Occipital lobe (tissue), 2 donors: ENCODE measurements around the gene TMEM94. TPM values are rescaled to one million over a fixed set of nuclear protein-coding genes. Genes with fewer than 3 reads are reported as not detected.
A peak's percentile ranks its signal among the peaks of the same experiment; 100 is the strongest.
"Not testable (repeated sequence)": the region's sequence is repeated elsewhere in the genome, so short reads cannot be mapped to it uniquely, and the experiment has no call there.

Experiments used
- DNase-seq: peaks from one replicate; lab custom pipeline; 2025; lab: John Stamatoyannopoulos, UW
- total RNA-seq: library from RNA; depleted of rRNA; stranded (reverse); fragments of >200 nt; gene quantifications from one replicate; pipeline ENCODE4 v1.2.3, GENCODE V29; 2014

TMEM94 gene
- total RNA-seq, 1 donor from 2014 or later = 25.4 TPM

DNA sequence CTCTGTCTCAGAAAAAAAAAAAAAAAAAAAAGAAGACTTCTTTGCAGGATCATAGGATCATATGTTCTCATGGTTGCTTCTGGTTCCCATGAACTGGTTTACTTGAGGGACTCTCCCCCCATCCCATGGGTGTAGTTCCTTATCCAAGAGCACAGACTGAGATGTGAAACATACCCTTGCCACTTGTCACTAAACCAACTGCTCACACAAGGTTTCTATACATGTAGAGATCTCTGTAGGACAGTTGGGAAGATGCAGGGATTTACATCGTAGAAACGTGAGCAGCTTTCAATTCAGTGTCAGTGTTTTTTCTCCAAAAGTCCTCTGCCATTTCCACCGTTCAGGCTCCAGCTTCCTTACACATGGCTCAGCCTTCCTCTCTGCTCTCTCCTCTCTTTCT is 11.1 kb upstream of the TMEM94 start:
- no peak for DNase-seq

DNA sequence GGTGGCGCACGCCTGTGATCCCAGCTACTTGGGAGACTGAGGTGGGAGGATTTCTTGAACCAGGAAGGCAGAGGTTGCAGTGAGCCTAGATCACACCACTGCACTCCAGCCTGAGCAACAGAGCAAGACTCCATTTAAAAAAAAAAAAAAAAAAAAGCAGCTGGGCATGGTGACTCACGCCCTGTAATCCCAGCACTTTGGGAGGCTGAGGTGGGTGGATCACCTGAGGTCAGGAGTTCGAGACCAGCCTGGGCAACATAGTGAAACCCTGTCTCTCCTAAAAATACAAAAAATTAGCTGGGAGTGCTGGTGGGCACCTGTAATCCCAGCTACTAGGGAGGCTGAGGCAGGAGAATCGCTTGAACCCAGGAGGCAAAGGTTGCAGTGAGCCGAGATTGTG is 10.5 kb upstream of the TMEM94 start:
- not testable (repeated sequence) for DNase-seq

DNA sequence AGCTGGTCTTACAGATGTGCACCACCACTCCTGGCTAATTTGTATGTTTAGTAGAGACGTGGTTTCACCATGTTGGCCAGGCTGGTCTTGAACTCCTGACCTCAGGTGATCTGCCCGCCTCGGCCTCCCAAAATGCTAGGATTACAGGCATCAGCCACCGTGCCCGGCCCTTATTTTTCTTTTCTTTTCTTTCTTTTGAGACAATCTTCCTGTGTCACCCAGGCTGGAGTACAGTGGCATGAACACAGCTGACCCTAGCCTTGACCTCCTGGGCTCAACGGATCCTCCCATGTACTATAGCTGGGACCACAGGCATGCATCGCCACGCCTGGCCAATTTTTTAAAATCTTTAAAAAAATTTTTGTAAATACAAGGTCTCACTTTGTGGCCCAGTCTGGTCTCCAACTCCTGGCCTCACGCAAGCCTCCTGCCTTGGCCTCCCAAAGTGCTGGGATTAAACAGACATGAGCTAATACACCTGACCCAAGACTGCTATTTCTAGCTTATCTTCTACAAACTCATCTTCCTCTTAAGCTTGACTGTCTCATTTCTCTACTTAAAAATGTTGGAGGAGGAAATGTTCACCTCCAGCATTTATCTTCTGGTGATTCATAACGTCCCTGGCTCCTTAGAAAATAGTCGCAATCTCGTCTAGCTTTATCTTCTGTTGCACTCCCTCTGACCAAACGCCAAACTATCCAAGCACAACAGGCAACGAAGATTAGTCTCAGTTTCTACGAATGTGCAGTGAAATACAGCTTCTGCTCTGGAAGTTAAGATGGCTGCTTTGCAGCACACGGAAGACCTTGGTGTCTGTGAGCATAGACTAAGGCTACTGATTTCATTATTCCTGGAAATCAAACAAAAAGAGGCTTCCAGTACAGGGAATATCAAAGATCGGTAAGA is 8.2 kb upstream of the TMEM94 start:
- no peak for DNase-seq

DNA sequence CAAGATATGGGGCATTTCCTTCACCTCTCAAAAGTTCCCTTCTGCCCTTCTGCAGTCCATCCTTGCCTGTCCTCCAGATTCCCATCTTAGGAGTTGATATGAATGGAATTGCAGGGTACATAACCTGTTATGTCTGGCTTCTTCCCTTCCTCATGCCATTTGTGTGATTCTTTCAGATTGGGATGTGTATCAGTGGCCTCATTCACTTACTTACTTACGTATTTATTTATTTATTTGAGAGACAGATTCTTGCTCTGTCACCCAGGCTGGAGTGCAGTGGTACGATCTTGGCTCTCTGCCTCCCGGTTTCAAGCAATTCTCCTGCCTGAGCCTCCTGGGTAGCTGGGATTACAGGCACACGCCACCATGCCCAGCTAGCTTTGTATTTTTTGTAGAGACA is 6.2 kb upstream of the TMEM94 start:
- no peak for DNase-seq

DNA sequence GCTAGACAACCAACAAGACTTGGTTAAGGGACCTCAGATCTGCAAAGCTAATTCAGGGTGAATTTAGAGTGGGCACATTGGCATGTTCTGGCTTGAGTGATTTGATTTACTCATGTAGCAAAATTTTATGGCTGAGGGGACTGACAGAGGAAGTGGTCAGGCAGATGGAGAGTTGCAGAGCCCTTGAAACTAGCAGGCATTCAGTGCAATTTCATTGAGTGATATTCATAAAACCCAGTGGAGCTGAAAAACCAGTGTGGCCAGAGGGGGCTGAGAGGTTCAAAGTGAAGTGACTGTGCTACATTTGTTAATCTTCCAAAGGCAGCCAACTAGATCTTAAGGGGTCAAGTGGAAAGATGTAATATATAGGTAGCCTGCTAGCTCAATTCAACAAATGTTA is 2.2 kb upstream of the TMEM94 start:
- DNase-seq = no peak

DNA sequence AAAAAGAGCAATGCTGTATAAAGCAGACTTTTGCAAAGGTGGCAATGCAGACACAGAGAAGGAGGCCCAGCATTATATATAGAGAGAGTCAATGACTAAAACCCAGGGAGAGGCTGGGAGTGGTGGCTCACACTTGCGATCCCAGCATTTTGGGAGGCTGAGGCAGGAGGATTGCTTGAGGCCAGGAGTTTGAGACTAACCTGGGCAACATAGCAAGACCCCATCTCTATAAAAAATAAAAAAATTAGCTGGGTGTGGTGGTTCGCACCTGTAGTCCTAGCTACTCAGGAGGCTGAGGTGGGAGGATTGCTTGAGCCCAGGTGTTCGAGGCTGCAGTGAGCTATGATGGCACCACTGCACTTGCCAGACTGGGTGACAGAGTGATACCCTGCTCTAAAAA is 1.8 kb upstream of the TMEM94 start:
- DNase-seq = not testable (repeated sequence)

DNA sequence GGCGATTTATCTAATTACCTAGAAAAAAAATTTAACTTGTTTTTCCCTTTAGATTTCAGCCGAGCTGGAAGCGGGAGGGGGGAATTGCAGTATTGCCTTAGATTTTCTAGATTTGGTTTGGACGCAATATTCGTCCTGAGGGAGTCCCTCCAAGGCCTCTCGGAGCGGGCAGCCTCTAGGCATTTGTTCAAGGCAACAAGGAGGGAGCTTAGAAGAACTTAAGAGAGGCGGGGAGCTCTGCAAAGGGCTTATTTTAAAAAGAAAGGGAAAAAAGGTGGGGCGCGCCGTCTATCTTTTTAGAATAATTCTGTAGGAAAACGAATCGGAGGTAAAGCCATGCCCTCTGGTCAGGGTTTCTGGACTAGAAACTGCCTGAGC is 407 bp upstream of the TMEM94 start:
- DNase-seq = no peak

DNA sequence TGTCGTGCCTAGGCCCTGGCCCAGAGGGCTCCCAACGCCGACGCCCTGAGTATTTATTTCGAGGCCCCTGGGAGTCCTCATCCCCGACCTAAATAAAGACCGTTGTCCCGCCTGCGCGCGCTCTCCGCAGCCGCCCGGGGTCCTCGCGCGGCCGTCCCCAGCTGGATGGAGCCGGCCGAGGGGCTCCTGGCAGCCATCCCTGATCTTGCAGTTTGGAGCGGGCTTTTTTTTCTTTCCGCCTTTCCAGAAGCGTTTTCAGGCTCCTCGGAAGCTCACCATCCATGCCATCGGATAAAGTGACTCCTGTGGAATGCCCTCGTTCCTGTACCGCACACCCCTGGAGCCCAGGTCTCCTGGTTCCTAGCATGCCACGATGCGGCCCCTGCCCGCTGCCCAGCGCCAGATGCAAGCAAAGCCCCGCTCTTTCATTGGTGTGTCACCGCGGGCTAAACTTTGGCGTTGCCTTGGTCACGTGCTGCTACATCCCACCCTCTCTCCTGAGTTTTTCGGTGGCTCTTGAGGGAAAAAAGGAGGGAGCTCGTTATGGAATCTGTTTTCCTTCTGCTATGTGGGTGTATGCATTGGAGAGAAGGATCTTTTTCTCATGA is 716 bp downstream of the TMEM94 start:
- DNase-seq = peak; percentile 43

DNA sequence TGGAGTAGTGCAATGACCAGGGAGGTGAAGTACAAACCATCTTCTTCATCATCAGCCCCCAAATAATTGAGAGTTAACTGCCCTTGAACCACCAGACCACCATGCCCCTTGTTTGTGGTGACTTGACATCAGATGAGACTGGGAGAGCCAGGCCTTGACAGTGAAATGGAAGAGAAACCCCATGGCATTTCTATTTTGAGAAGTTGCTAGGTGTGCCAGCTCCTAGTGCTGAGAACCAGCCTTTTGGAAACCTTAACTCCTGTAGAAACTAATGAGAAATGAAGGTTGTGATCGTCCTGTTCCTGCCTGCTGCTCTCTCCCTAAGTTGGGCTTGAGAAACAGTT is 2.8 kb downstream of the TMEM94 start:
- no peak for DNase-seq

DNA sequence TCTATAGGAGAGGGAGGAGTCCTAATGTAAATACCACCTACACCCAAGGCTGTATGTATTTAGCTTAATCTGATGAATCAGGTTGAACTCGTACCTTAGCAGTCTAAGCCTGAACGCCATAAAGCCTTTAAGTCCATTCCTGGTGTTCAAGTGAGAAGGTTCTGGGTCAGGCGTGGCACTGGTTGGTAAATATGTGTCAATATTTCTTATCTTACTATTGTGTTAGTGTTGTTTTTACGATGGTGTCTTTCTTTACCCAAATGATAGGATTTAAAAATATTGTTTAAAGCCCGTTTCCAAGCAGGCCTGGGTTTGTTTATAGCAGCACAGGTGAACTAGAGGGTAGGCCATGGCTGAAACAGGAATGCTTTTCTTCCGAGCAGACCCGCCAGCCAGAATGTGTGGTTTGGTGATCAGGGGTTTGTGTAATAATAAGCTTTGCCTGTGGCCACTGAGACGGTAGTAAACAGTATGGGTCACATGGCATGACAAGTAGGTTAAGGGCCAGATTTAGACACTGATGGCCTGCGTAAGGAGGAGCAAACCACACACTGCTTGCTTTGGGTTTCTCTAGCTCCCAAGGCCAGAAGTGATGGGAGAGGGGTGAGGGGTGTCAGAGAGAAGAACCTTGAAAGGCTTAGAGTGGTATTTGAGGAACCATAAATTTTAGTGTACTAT is 3.3 kb downstream of the TMEM94 start:
- DNase-seq = no peak

DNA sequence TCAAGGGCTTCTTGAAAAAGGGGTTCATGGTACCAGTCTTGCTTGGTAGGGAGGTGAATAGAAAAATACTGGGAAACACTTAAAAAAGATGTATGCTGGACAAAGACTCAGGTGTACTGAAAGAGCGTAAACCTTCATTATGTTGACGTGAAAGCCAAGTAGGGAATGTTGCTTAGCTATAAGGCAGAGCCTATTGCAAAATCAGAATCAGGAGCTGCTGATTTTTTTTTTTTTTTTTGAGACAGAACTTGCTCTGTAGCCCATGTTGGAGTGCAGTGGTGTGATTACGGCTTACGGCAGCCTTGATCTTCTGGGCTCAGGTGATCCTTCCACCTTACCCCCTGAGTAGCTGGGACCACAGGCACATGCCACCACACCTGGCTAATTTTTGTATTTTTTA is 3.9 kb downstream of the TMEM94 start:
- no peak for DNase-seq

DNA sequence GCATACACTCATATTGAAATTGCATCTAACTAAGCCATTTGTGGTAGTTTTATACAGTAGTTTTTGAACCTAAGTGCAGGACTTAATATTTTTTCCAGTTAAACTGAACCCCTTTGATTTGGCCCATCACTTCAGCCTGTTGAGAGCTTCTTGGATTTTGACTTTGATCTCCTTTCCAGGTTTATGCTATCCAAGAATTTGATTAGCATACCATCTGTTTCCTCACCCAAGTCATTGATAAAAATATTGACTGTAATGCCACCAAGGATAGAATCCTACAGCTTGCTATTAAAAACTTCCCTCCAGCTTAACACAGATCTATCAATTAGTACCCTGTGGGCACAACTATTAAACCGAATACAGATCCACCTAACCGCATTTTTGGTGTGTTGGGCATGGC is 7.2 kb downstream of the TMEM94 start:
- no peak for DNase-seq

DNA sequence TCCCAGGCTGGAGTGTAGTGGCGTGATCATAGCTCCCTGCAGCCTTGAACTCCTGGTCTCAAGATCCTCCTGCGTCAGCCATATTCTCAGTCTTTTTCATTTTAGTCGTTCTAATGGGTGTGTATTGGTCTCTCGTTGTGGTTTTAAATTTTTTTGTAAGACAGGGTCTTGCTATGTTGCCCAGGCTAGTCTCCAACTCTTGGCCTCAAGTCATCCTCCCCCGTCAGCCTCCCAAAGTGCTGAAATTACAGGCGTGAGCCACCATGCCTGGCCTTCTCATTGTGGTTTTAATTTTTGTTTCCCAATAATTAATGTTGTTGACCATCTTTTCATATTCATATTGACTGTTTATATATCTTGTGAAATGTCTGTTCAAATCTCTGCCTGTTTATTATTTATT is 8.6 kb downstream of the TMEM94 start:
- DNase-seq = no peak

DNA sequence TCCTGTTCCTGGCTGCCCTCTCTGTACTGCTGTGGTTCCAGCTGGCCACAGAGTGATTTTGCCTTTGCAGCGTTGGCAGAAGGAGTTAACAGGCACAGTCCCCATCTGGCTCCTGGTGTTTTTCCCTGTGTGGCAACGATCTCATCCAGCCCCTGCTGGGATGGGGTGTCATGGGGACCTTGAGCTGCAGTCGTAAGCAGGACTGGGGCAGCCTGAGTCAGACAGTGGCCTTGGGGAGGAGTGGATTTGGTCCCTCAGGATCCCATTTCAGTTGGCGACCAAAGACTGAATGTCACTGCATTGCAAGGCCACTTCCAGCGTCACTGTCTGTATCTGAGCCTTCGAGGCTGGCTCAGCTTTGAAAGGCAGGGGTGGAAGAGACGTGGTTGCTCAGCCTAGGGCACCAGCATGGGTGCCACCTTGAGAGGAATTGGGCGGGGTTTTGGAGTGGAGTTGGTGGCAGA is 11.9 kb downstream of the TMEM94 start:
- peak; percentile 18 for DNase-seq

DNA sequence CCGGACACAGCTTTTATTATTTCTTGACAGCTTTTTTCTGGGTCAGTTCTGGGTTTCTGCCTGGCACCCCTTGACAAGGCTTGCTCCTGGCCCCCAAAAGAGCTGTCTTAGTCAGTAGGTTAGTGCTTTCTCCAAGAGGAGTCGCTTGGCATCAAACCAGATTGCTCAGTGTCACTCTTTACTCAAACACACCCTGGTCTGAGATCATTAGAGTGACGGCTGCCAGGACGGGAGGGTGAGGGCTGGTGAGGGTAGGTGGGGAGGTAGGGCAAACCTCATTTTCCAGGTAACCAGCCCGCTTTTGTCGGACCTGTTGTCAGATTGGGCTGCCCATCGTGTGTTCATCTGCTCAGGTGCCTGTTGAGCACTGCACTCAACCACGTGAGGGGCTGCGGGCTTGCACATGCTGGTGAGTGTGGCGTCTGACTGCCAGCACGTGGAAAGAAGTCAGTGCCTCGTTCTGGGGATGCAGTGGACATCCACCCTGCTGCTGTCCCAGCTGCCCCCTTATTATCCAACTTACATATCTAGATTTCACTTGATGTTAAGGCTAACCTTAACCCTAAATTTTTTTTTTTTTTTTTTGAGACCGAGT is 12.4 kb downstream of the TMEM94 start:
- DNase-seq = no peak

DNA sequence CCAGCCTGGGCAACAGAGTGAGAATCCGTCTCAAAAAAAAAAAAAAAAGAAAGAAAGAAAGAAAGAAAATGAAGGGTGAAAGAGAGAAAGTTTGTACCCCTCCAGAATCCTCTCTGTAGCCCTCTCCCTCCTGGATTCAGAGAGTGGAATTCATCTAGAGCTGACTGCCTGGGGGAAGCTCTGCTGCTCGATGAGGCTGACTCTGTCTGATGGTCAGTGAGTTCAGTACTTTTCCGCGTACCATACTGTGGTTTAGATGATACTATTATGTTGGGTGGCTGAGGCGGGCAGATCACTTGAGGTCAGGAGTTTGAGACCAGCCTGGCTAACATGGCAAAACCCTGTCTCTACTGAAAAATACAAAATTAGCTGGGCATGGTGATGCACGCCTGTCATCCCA is 14.8 kb downstream of the TMEM94 start:
- no peak for DNase-seq

DNA sequence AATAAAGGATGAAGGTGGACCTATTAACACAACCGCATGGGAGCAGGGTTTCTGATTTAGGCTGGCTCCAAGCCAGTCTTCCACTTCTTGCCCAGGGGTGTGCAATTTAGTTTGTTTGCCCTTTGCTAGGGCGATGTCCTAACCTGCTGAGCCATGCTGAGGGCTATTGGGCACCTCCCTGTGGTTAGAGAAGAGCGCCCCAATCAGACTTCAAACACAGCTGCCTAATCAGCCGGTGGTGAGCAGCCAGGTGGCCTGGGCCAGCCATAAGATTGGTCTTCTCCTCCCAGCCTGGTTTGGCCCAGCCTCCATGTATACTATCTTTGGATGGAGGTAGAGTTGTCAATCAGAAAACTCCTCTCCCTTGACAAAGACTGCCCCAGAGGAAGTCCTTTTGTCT is 15.7 kb downstream of the TMEM94 start:
- no peak for DNase-seq

DNA sequence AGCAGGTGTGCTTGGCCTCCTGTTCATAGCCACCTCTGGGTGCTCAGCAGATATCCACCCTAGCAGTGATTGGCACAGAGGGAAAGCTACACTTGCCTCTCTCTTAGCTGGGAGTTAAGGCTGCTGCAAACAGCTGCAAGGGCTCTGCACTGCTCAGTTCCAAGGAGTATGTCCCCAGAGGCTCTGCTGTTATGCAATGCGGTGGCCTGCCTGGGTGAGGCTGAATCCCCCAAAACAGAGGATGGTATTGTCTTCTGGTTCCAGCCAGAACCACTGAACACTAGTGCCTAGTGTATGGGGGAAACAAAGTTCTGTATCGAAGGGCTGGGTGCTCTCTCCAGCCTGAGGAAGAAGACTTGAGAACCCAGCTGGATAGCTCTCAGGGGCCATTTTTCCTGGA is 16.8 kb downstream of the TMEM94 start:
- no peak for DNase-seq

DNA sequence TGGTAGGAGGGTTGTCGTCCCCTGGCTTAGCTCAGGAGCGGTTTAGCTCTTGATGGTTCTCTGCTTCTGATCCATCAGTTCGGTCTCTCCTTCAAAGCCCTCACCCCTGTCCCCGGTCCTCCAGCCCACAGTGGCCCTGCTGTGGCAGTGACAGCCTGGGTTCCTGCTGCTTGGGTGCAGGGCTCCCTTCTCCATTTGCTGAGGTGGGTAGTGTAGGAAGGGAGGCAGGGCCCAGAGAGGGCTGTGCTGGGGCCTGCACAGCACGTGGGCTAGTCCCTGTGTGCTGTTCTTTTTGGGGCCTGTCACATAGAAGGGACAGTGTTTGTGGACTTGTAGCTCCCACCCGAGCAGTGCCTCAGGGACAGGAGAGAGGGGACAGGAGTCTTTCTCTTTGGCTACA is 18.3 kb downstream of the TMEM94 start:
- DNase-seq = no peak

DNA sequence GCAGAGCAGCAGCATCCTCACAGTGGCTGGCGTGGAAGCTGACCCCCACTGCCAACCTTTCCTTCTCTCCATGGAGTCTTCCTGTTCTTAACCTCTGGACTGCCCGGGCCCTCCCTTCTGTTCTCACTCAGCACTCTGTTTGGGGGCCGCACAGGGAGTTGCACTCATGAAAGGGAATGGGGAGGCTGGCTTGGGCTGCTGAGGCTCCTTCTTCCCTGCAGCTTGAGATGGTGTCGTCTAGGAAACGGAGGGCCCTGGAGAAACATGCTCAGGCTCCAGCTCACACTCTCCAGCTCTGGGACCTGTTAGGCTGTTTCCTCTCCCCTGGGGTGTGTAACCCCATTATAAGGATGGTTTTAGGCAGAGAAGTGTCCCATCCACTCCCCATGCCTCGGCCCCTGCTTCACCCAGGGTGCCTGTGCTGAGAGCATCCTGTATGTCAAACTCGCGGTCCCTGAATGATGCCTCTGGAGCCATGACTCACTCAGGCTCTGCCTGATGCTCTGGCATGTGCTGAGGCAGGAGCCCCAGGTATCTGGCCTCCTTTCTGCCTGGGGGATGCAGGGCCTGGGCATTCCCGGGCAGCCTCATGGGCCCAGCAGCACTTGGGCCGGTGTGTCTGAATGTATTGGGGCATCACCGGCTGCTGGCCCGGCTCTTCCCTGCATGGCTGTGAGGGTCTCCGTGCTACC is 18.9 kb downstream of the TMEM94 start:
- peak; percentile 23 for DNase-seq

DNA sequence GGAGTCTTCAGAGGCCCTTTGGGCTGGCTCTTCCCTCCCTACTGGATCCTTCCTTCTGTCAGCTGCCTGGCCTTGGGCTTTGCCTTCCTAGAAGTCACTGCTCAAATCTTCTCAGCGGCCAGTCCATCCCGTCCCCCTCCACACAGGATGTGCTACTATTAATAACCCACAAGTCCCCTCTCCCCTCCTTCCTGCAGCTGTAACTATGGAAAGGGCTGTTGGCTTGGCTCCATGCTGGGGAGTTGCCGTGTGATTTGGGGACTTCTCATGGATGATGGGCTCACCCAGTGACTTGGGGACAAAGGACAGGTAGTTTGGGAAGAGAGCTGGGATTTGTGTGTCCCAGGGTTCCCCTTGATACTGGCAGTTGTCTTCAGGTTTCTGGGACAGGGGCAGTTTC is 19.4 kb downstream of the TMEM94 start:
- no peak for DNase-seq

DNA sequence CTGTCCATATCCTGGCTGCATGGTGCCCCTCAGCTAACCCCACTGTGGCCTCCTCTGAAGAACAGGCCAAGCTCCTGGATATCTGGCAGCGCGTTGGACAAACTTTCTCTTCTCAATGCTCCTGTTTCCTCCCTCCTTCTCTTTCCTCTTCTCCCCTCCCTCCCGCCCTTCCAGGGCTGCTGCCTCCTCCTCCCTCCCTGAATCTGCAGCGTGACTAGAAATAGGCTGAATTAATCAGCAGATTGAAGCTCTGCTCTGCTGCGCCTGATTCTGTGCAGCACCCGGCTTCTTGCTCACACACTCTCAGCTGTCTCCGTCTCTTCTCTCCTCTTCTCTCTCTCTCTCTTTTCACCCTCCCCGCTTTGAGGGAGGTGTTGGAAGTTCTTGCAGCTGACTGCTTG is 19.8 kb downstream of the TMEM94 start:
- DNase-seq = peak; percentile 85
